Fibroblast of peridontal ligament (primary cell): ENCODE measurements around the gene FOXL1.
"Not testable (repeated sequence)": the region's sequence is repeated elsewhere in the genome, so short reads cannot be mapped to it uniquely, and the experiment has no call there.

Source experiments
- DNase-seq: peaks from one replicate; pipeline ENCODE4 v3.0.0-alpha.2; 2010; ENCODE audit errors: extremely low read depth

Gene FOXL1

GRCh38 chr16:86580791-86581170, 2.4 kb downstream of the FOXL1 start:
- no peak for DNase-seq

GRCh38 chr16:86581458-86581857, 3.1 kb downstream of the FOXL1 start:
- DNase-seq: peak; percentile 68

GRCh38 chr16:86584071-86584685, 5.8 kb downstream of the FOXL1 start:
- no peak for DNase-seq

- peak; percentile 49 for DNase-seq
Measured at GRCh38 chr16:86584726-86585721, 6.7 kb downstream of the FOXL1 start.

- DNase-seq: peak; percentile 94
Measured at GRCh38 chr16:86585821-86586611, 7.7 kb downstream of the FOXL1 start.

GRCh38 chr16:86587487-86587886, 9.1 kb downstream of the FOXL1 start:
- no peak for DNase-seq

- DNase-seq: not testable (repeated sequence)
Measured at GRCh38 chr16:86587955-86588354, 9.6 kb downstream of the FOXL1 start.

- peak; percentile 95 for DNase-seq
Measured at GRCh38 chr16:86590501-86591144, 12.3 kb downstream of the FOXL1 start.

- no peak for DNase-seq
Measured at GRCh38 chr16:86591270-86591669, 12.9 kb downstream of the FOXL1 start.

- DNase-seq: no peak
Measured at GRCh38 chr16:86593913-86594620, 15.7 kb downstream of the FOXL1 start.

- DNase-seq: no peak
Measured at GRCh38 chr16:86594721-86595120, 16.4 kb downstream of the FOXL1 start.

GRCh38 chr16:86595983-86596605, 17.7 kb downstream of the FOXL1 start:
- DNase-seq: no peak

- no peak for DNase-seq
Measured at GRCh38 chr16:86597126-86597879, 19.0 kb downstream of the FOXL1 start.

- DNase-seq: peak; percentile 25
Measured at GRCh38 chr16:86597880-86598606, 19.7 kb downstream of the FOXL1 start.

- peak; percentile 13 for DNase-seq
Measured at GRCh38 chr16:86598607-86599565, 20.5 kb downstream of the FOXL1 start.

- no peak for DNase-seq
Measured at GRCh38 chr16:86601356-86601755, 23.0 kb downstream of the FOXL1 start.

- DNase-seq: no peak
Measured at GRCh38 chr16:86602521-86602920, 24.2 kb downstream of the FOXL1 start.
